H9 (cell line): ENCODE results near the gene BRPF1. TPM values are rescaled to one million over a fixed set of nuclear protein-coding genes. Genes with fewer than 3 reads are reported as not detected.

Experiments
- DNase-seq: peaks from one replicate; pipeline ENCODE4 v3.0.0-alpha.2; 2017
- H2AFZ ChIP-seq: one replicate; pipeline ENCODE4 v1.6.1; 2013; ENCODE audit warnings: mild to moderate bottlenecking, low read length, control low read depth, moderate library complexity
- H2AK5ac ChIP-seq: 2 replicates; pipeline ENCODE4 v1.6.1; 2013; ENCODE audit warnings: low read length, control low read depth, mixed read lengths; ENCODE audit not compliant: insufficient read length
- H2BK120ac ChIP-seq: one replicate; pipeline ENCODE4 v1.6.1; 2013; ENCODE audit warnings: low read depth, mild to moderate bottlenecking, low read length, control low read depth, inconsistent platforms; ENCODE audit not compliant: poor library complexity, severe bottlenecking
- H2BK12ac ChIP-seq: 2 replicates; pipeline ENCODE4 v1.6.1; 2013; ENCODE audit warnings: low read length, control low read depth, mixed read lengths, low read depth; ENCODE audit not compliant: insufficient read length
- H2BK15ac ChIP-seq: 2 replicates; pipeline ENCODE4 v1.6.1; 2013; ENCODE audit warnings: low read depth, low read length, control low read depth
- H2BK20ac ChIP-seq: one replicate; pipeline ENCODE4 v1.6.1; 2013; ENCODE audit warnings: low read depth, mild to moderate bottlenecking, low read length, control low read depth, inconsistent platforms; ENCODE audit not compliant: poor library complexity, severe bottlenecking
- H2BK5ac ChIP-seq: 2 replicates; pipeline ENCODE4 v1.6.1; 2013; ENCODE audit warnings: low read length, control low read depth, mixed read lengths; ENCODE audit not compliant: insufficient read length
- H3K14ac ChIP-seq: 2 replicates; pipeline ENCODE4 v1.6.1; 2013; ENCODE audit warnings: low read length, control low read depth; ENCODE audit not compliant: insufficient read depth
- H3K18ac ChIP-seq: 2 replicates; pipeline ENCODE4 v1.6.1; 2013; ENCODE audit warnings: low read depth, mild to moderate bottlenecking, mixed read lengths, low read length, control low read depth; ENCODE audit not compliant: insufficient read length
- H3K23ac ChIP-seq: 2 replicates; pipeline ENCODE4 v1.6.1; 2013; ENCODE audit warnings: low read length, control low read depth, mixed read lengths, low read depth; ENCODE audit not compliant: insufficient read length
- H3K23me2 ChIP-seq: 2 replicates; pipeline ENCODE4 v1.6.1; 2013; ENCODE audit warnings: low read depth, mild to moderate bottlenecking, mixed read lengths, low read length, control low read depth; ENCODE audit not compliant: insufficient read length, poor library complexity, severe bottlenecking
- H3K27ac ChIP-seq: 2 replicates; pipeline ENCODE4 v1.5.1; 2013; ENCODE audit warnings: low read length, control low read depth, mixed read lengths, low read depth; ENCODE audit not compliant: insufficient read length
- H3K27me3 ChIP-seq: 2 replicates; pipeline ENCODE4 v1.6.1; 2013; ENCODE audit warnings: low read length, control low read depth, inconsistent platforms; ENCODE audit not compliant: insufficient read depth
- H3K4ac ChIP-seq: 2 replicates; pipeline ENCODE4 v1.6.1; 2013; ENCODE audit warnings: low read depth, mild to moderate bottlenecking, control low read depth, inconsistent platforms, low read length, moderate library complexity
- H3K4me1 ChIP-seq: 2 replicates; pipeline ENCODE4 v1.6.1; 2013; ENCODE audit warnings: low read length, control low read depth, inconsistent platforms; ENCODE audit not compliant: insufficient read depth
- H3K4me2 ChIP-seq: 2 replicates; pipeline ENCODE4 v1.6.1; 2013; ENCODE audit warnings: low read length, control low read depth, mixed read lengths; ENCODE audit not compliant: insufficient read length, insufficient read depth
- H3K56ac ChIP-seq: 2 replicates; pipeline ENCODE4 v1.6.1; 2013; ENCODE audit warnings: low read depth, mild to moderate bottlenecking, mixed read lengths, low read length, control low read depth; ENCODE audit not compliant: insufficient read length
- H3K79me1 ChIP-seq: 2 replicates; pipeline ENCODE4 v1.6.1; 2013; ENCODE audit warnings: low read depth, mild to moderate bottlenecking, moderate library complexity, low read length, control low read depth, inconsistent platforms; ENCODE audit not compliant: insufficient read depth, poor library complexity, severe bottlenecking
- H3K79me2 ChIP-seq: 2 replicates; pipeline ENCODE4 v1.6.1; 2013; ENCODE audit warnings: low read length, control low read depth, inconsistent platforms; ENCODE audit not compliant: insufficient read depth
- H3K9ac ChIP-seq: 2 replicates; pipeline ENCODE4 v1.6.1; 2013; ENCODE audit warnings: low read length, control low read depth, mixed read lengths; ENCODE audit not compliant: insufficient read length; ENCODE audit errors: extremely low read depth
- H3K9me3 ChIP-seq: one replicate; pipeline ENCODE4 v1.6.1; 2013; ENCODE audit warnings: low read depth, low read length, inconsistent platforms; ENCODE audit not compliant: control insufficient read depth
- H3T11ph ChIP-seq: one replicate; pipeline ENCODE4 v1.6.1; 2013; ENCODE audit warnings: mild to moderate bottlenecking, low read length, control low read depth, inconsistent platforms
- H4K20me1 ChIP-seq: one replicate; pipeline ENCODE4 v1.6.1; 2013; ENCODE audit not compliant: control insufficient read depth, insufficient read length, insufficient read depth
- H4K5ac ChIP-seq: 2 replicates; pipeline ENCODE4 v1.6.1; 2013; ENCODE audit warnings: low read depth, mild to moderate bottlenecking, mixed read lengths, low read length, control low read depth; ENCODE audit not compliant: insufficient read length
- H4K8ac ChIP-seq: replicated peaks from 2 replicates; pipeline ENCODE4 v1.6.1; 2013; ENCODE audit warnings: low read length, control low read depth, mixed read lengths, low read depth; ENCODE audit not compliant: insufficient read length
- H4K91ac ChIP-seq: 2 replicates; pipeline ENCODE4 v1.6.1; 2013; ENCODE audit warnings: low read depth, mild to moderate bottlenecking, moderate library complexity, mixed read lengths, low read length, control low read depth; ENCODE audit not compliant: insufficient read length
- H3K27ac Mint-ChIP-seq, 3 experiments: 2 replicates in 2 of 3; 3 replicates in 1 of 3; pipeline ENCODE4 v1.8.0; 2020 to 2021; ENCODE audit warnings: mixed read lengths in 3 of 3, mild to moderate bottlenecking in 1 of 3, moderate library complexity in 1 of 3
- H3K27me3 Mint-ChIP-seq: 2 replicates; pipeline ENCODE4 v1.8.0; 2021; ENCODE audit warnings: low read depth, mild to moderate bottlenecking, moderate library complexity, mixed read lengths
- H3K36me3 Mint-ChIP-seq, 3 experiments: 2 replicates in 2 of 3; 3 replicates in 1 of 3; pipeline ENCODE4 v1.8.0; 2020 to 2021; ENCODE audit warnings: low read depth in 3 of 3, mixed read lengths in 3 of 3; ENCODE audit not compliant: insufficient read depth in 1 of 3
- H3K4me1 Mint-ChIP-seq, 2 experiments: 2 replicates each; pipeline ENCODE4 v1.8.0; 2020; ENCODE audit warnings: mixed read lengths in 2 of 2
- H3K4me3 Mint-ChIP-seq, 2 experiments: 2 replicates in 1 of 2; 3 replicates in 1 of 2; pipeline ENCODE4 v1.8.0; 2020 to 2021; ENCODE audit warnings: mild to moderate bottlenecking in 2 of 2, mixed read lengths in 2 of 2, moderate library complexity in 1 of 2
- H3K9me3 Mint-ChIP-seq, 2 experiments: 2 replicates in 1 of 2; 3 replicates in 1 of 2; pipeline ENCODE4 v1.8.0; 2020; ENCODE audit warnings: mild to moderate bottlenecking in 2 of 2, mixed read lengths in 2 of 2, moderate library complexity in 1 of 2
- WGBS: extraction: QIAGEN DNeasy Blood & Tissue Kit; methylation state at CpG from one replicate; pipeline ENCODE4 v1.1.7; 2013; ENCODE audit warnings: missing lambda C conversion rate, low lambda C conversion rate, mixed read lengths; ENCODE audit not compliant: insufficient read length; ENCODE audit errors: extremely low coverage; 5-methylcytosine and 5-hydroxymethylcytosine counted together
- total RNA-seq: library from RNA; stranded (reverse); gene quantifications from 2 replicates; pipeline ENCODE4 v1.2.1, GENCODE V29; 2021
- TF ChIP-seq, protein P1 (sequence below): fragments of 200-600 bp; sonication (generic); conservative IDR thresholded peaks from 3 replicates; pipeline ENCODE4 v1.8.0; 2021; ENCODE audit warnings: antibody characterized with exemption, mild to moderate bottlenecking

Gene BRPF1
- total RNA-seq, 1 experiment from 2014 or later, result 38.6 TPM

GRCh38 chr3:9768141-9768775 lies 36.7 kb downstream of the BRPF1 start:
- Histone ChIP-seq H3K23me2 (no peaks in the 10 kb centered on the region), H3K4me2 (no peak overlapping the region), H2BK12ac (no peak overlapping the region), H3K4me1 (no peaks in the 10 kb centered on the region), H3K18ac (no peak overlapping the region), H3K14ac (no peak overlapping the region), H2AK5ac (no peak overlapping the region), H3K23ac (no peak overlapping the region), H3K27me3 (no peaks in the 10 kb centered on the region; the same call in 1 of the 2 replicates), H3K9me3 (no peaks in the 10 kb centered on the region), H3K9ac (no peak overlapping the region), H2AFZ (no peak overlapping the region), H4K91ac (no peak overlapping the region), H3K27ac (no peak overlapping the region), H3K79me2 (no peaks in the 10 kb centered on the region), H4K5ac (no peak overlapping the region), H3K4ac (no peak overlapping the region), H3T11ph (no peak overlapping the region), H2BK20ac (no peak overlapping the region), H2BK15ac (no peak overlapping the region), H4K20me1 (no peaks in the 10 kb centered on the region), H4K8ac (no peak overlapping the region), H3K56ac (no peak overlapping the region), H3K79me1 (no peaks in the 10 kb centered on the region), H2BK5ac (no peak overlapping the region), H2BK120ac (no peak overlapping the region)
- WGBS, result no CpG with 5 or more reads among the region's 6 CpGs
- Mint-ChIP-seq H3K27me3 (peaks cover 57% of the 10 kb centered on the region), H3K4me1 (peaks cover 21 to 32% of the 10 kb centered on the region in 2 experiments), H3K36me3 (peaks cover 0 to 16% (median 2%) of the 10 kb centered on the region in 3 experiments; a peak in 3 of 7 replicates), H3K9me3 (no peaks in the 10 kb centered on the region), H3K4me3 (no peak overlapping the region), H3K27ac (no peak overlapping the region)
- no peak for DNase-seq
- TF ChIP-seq, protein P1, sequence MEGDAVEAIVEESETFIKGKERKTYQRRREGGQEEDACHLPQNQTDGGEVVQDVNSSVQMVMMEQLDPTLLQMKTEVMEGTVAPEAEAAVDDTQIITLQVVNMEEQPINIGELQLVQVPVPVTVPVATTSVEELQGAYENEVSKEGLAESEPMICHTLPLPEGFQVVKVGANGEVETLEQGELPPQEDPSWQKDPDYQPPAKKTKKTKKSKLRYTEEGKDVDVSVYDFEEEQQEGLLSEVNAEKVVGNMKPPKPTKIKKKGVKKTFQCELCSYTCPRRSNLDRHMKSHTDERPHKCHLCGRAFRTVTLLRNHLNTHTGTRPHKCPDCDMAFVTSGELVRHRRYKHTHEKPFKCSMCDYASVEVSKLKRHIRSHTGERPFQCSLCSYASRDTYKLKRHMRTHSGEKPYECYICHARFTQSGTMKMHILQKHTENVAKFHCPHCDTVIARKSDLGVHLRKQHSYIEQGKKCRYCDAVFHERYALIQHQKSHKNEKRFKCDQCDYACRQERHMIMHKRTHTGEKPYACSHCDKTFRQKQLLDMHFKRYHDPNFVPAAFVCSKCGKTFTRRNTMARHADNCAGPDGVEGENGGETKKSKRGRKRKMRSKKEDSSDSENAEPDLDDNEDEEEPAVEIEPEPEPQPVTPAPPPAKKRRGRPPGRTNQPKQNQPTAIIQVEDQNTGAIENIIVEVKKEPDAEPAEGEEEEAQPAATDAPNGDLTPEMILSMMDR, result no peak
